ENCODE measurements around the gene LAD1. TPM values are rescaled to one million over a fixed set of nuclear protein-coding genes. Genes with fewer than 3 reads are reported as not detected.

The LAD1 gene
- total RNA-seq, 1 donor from 2014 or later, result 1.9 TPM

- DNase-seq, result no peak
- intact Hi-C loops (cut with DNase I), result no loop called here
- ATAC-seq (ENCODE audit: poor library complexity), result no peak
These were observed 21.5 kb upstream of the LAD1 start for GRCh38 chr1:201420608-201421002.

GRCh38 chr1:201419746-201420607 lies 20.9 kb upstream of the LAD1 start:
- no peak for DNase-seq
- intact Hi-C loops (cut with DNase I), result no loop called here

GRCh38 chr1:201419256-201419655 lies 20.1 kb upstream of the LAD1 start:
- no peak for DNase-seq
- intact Hi-C loops (cut with DNase I), result no loop called here

More at GRCh38 chr1:201419746-201420607, 20.9 kb upstream of the LAD1 start:
- ATAC-seq (ENCODE audit: poor library complexity), result no peak

DNA sequence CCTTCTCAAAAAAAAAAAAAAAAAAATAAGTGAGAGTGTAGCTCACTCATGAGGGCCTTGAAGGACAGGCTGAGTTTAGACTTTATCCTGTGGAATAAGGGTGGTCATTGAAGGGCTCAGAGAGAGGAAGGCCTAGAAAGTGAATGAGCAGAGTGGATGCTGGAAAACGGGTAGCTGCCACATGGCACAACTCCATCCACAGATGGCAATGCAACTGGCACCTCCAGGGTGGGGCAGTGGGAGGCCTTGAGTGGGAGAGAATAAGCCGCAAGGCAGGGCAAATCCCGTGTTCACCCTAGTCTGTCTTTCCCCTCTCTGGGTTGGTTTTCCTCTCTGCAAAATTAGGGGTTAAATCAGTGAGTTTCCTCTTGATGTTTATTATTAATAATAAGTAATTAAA lies 19.3 kb upstream of the LAD1 start:
- no peak for DNase-seq

More at GRCh38 chr1:201419256-201419655, 20.1 kb upstream of the LAD1 start:
- no peak for ATAC-seq (ENCODE audit: poor library complexity)

DNA sequence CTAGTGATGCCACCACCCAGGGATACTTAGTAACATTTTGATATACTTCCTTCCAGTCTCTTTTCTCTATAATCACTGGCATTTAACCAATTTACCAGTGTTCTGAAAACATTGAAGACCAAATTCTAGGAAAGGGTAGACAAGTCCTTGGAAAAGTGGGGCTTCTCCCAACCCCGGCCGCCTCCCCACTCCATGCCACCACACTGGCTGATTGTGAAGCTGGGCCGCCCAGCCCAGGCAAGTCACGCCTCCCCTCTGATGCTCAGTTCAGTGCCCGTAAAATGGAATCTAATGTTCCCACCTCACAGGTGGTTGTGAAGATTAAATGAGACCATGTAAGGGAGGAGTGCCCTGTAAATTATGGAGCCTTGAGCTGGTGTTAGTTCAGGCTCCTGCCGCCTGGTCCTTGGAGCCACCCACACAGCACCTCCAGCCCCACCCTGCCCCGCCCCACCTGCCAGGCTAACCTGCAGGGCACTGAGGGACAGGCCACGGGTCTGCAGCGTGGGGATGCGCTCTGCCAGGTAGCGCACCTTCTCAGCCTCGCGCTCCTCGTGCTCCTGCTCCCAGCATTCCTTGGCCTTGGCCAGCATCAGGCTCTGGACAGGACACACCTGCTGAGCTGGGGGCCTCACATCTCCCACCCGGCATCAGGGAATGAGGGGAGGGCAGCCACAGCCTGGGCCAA lies 15.1 kb upstream of the LAD1 start:
- DNase-seq, result no peak
- intact Hi-C loops (cut with DNase I), result loop anchor here (5.0 kb wide), 1 partner anchor 162 kb away; no protein-coding TSS in a partner anchor
- no peak for ATAC-seq (ENCODE audit: poor library complexity)

More for the DNA sequence above, 19.3 kb upstream of the LAD1 start:
- no peak for ATAC-seq (ENCODE audit: poor library complexity)
- intact Hi-C loops (cut with DNase I), result no loop called here

GRCh38 chr1:201411292-201411691 lies 12.2 kb upstream of the LAD1 start:
- ATAC-seq (ENCODE audit: poor library complexity) (no peak), DNase-seq (no peak)
- intact Hi-C loops (cut with DNase I), result loop anchor here (5.0 kb wide), 1 partner anchor 159 kb away; no protein-coding TSS in a partner anchor

DNA sequence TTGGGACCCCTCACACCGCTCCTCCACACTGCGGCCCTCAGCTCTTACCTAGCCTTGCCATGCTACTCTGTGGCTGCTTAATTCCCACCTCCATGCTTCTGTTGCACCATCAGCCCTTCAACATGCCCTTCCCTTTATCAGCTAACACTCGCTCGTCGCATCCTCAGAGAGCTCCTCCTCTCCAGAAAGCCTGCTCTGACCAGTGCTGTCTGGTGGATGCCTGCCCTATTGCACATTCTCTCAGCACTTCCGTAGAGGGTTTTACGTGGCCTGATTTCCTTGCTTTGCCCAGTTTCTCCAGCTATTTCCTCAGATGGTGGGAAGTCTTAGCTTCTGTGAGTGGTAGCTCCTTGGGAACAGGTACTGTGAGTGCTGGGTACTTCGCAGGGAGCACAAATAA lies 10.3 kb upstream of the LAD1 start:
- intact Hi-C loops (cut with DNase I), result loop anchor here (2.0 kb wide), 1 partner anchor 61 kb away; no protein-coding TSS in a partner anchor
- ATAC-seq (ENCODE audit: poor library complexity) (no peak), DNase-seq (no peak)

DNA sequence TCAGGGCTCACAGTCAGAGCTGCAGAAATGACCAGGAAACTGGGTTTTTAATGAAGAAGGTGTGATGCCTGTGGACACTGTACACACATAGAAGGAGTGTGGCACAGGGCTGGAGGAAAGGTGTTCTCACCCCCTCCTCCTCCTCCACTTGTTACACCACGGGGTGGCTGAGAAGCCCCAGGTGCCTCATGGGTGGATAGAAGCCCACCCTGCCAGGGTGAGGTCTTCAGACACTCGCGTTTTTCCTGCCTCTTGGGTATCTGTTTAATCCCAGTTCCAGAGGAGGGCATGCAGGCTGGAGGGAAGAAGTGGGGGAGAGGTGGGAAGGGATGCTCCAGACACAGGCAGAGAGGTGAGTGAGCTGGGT lies 9.7 kb upstream of the LAD1 start:
- ATAC-seq (ENCODE audit: poor library complexity) (no peak), DNase-seq (no peak)
- intact Hi-C loops (cut with DNase I), result loop anchor here (2.0 kb wide), 1 partner anchor 60 kb away; no protein-coding TSS in a partner anchor

GRCh38 chr1:201408176-201408833 lies 9.2 kb upstream of the LAD1 start:
- intact Hi-C loops (cut with DNase I), result loop anchor here (2.0 kb wide), 1 partner anchor 60 kb away; no protein-coding TSS in a partner anchor
- DNase-seq (peak; percentile 90), ATAC-seq (ENCODE audit: poor library complexity) (peak; percentile 92)

- no peak for ATAC-seq (ENCODE audit: poor library complexity)
- intact Hi-C loops (cut with DNase I), result no loop called here
- DNase-seq, result peak; percentile 33
These were observed 7.8 kb upstream of the LAD1 start for GRCh38 chr1:201406831-201407406.

- intact Hi-C loops (cut with DNase I), result no loop called here
- no peak for ATAC-seq (ENCODE audit: poor library complexity)
- DNase-seq, result no peak
These were observed 6.3 kb upstream of the LAD1 start for GRCh38 chr1:201405484-201405831.

- DNase-seq (no peak), ATAC-seq (ENCODE audit: poor library complexity) (no peak)
- intact Hi-C loops (cut with DNase I), result no loop called here
These were observed 5.8 kb upstream of the LAD1 start for GRCh38 chr1:201404722-201405483.

GRCh38 chr1:201404055-201404454 lies 4.9 kb upstream of the LAD1 start:
- intact Hi-C loops (cut with DNase I), result no loop called here
- DNase-seq (no peak), ATAC-seq (ENCODE audit: poor library complexity) (no peak)

- intact Hi-C loops (cut with DNase I), result no loop called here
- no peak for ATAC-seq (ENCODE audit: poor library complexity)
These were observed 4.2 kb upstream of the LAD1 start for GRCh38 chr1:201403359-201403758.

DNA sequence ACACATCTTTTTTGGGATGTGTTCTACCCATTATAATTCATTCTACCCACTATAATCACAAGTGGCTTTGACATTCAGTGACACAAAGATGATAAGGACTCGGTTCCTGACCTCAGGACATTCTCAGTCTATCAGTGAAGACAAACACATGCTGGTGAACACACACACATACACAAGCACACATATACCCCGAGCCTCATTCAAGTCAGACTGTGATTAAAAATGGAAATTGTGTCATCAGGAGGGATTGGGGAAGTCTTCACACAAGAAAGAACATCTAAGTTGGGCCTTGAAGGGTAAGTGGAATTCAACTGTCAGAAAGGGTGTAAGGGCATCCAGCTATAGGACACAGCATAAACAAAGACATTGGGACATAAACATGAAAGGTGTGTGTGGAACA lies 2.6 kb upstream of the LAD1 start:
- no peak for DNase-seq
- intact Hi-C loops (cut with DNase I), result no loop called here
- peak; percentile 8 for ATAC-seq (ENCODE audit: poor library complexity)

More at GRCh38 chr1:201403359-201403758, 4.2 kb upstream of the LAD1 start:
- no peak for DNase-seq

DNA sequence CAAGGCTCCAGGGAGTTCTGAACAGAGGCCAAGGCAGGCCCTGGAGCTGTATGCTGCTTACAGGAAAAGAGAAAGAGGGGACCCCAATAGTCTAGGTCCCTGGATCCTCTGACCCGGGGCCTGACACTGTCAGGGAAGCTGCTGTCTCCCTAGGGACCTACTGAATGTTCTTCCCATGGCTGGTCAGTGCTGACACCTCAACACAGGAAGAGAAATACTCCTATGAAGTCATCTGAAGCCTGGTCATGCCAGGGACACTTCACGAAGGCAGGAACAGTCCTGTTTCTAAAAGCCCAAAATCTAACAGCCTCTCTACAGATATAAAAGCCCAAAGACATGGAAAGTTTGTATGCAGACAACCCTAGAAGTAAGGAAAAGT lies 1.7 kb upstream of the LAD1 start:
- intact Hi-C loops (cut with DNase I), result no loop called here
- ATAC-seq (ENCODE audit: poor library complexity), result peak; percentile 21

DNA sequence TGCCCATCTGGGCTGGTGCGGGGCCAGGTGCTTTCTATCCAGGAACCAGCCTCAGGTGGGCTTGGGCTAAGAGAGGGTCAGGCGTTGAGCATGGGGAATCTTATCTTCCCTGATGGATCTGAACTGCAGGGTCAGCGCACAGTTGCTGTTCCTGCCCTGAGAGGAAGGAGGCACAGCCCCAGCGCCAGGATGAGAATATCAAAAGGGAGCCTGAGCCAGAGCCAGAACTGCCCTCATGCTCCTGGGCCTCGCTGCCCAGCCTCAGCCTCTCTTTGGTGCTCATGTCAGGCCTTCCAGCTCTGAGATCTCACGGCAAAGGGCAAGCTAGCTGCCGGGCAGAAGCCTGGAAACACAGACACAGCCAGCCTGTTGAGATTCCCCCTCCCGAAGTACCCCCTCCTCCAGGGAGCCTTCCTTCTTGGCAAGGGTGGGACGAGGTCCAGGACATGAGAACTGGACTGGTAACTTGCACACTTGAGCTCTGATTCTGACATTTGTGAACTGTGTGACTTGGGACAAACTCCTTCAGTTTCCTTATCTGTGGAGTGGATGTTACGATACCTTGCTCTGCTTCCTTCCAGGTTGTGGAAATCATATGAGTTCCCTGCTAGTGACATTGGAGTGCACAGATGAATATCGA lies 1.2 kb upstream of the LAD1 start:
- DNase-seq, result no peak
- intact Hi-C loops (cut with DNase I), result no loop called here
- ATAC-seq (ENCODE audit: poor library complexity), result no peak

More for the DNA sequence above, 1.7 kb upstream of the LAD1 start:
- no peak for DNase-seq

Data from Right ventricle myocardium superior (tissue), 1 donor.